ENCODE results near the gene ZCWPW1.

Gene ZCWPW1

GRCh38 chr7:100428199-100428966 is at the start of gene ZCWPW1:
Gene ZCWPW1, minus strand, starts transcription at chr7:100428703. Its CDS starts 8,054 bp downstream, at chr7:100420649.
- H3K4me1 Mint-ChIP-seq: peaks cover 51% of the 10 kb centered on the region
- peak within 1 kb of the TSS; percentile 95 for H3K4me3 Mint-ChIP-seq
- DNase-seq (ENCODE audit: low spot score in 2 of 2) (peak; percentile 97 to 99), ATAC-seq (peak; percentile 68)
- peaks cover 57% of the 10 kb centered on the region for H3K36me3 Mint-ChIP-seq
- peak within 1 kb of the TSS; percentile 100 for H3K27ac Mint-ChIP-seq
- H3K9me3 Mint-ChIP-seq: no peaks in the 10 kb centered on the region

GRCh38 chr7:100477871-100478267 is 49.4 kb upstream of the ZCWPW1 start:
- Mint-ChIP-seq H3K36me3 (peaks cover 62% of the 10 kb centered on the region), H3K4me3 (peak overlapping the region; percentile 99), H3K9me3 (no peaks in the 10 kb centered on the region), H3K27ac (peak overlapping the region; percentile 89), H3K4me1 (peaks cover 45% of the 10 kb centered on the region)
- no peak for ATAC-seq
- no peak for DNase-seq (ENCODE audit: low spot score in 2 of 2)

GRCh38 chr7:100476903-100477870 is 48.7 kb upstream of the ZCWPW1 start:
- ATAC-seq: peak; percentile 24
- DNase-seq (ENCODE audit: low spot score in 2 of 2): peak; percentile 41 to 75

GRCh38 chr7:100476101-100476780 is 47.7 kb upstream of the ZCWPW1 start:
- Mint-ChIP-seq H3K36me3 (peaks cover 79% of the 10 kb centered on the region), H3K4me1 (peaks cover 48% of the 10 kb centered on the region), H3K4me3 (peak overlapping the region; percentile 99), H3K27ac (peak overlapping the region; percentile 89), H3K9me3 (no peaks in the 10 kb centered on the region)
- DNase-seq (ENCODE audit: low spot score in 2 of 2): no peak
- ATAC-seq: no peak

More at GRCh38 chr7:100476903-100477870, 48.7 kb upstream of the ZCWPW1 start:
- Mint-ChIP-seq H3K4me3 (peak overlapping the region; percentile 99), H3K9me3 (no peaks in the 10 kb centered on the region), H3K36me3 (peaks cover 69% of the 10 kb centered on the region), H3K27ac (peak overlapping the region; percentile 89), H3K4me1 (peaks cover 42% of the 10 kb centered on the region)

GRCh38 chr7:100475549-100475948 is 47.0 kb upstream of the ZCWPW1 start:
- no peaks in the 10 kb centered on the region for H3K9me3 Mint-ChIP-seq
- H3K4me1 Mint-ChIP-seq: peaks cover 51% of the 10 kb centered on the region
- H3K4me3 Mint-ChIP-seq: peak overlapping the region; percentile 99
- H3K27ac Mint-ChIP-seq: peak overlapping the region; percentile 89
- peaks cover 85% of the 10 kb centered on the region for H3K36me3 Mint-ChIP-seq
- ATAC-seq: no peak
- DNase-seq (ENCODE audit: low spot score in 2 of 2): no peak

GRCh38 chr7:100472854-100473499 is 44.5 kb upstream of the ZCWPW1 start:
- DNase-seq (ENCODE audit: low spot score in 2 of 2): no peak
- no peaks in the 10 kb centered on the region for H3K9me3 Mint-ChIP-seq
- peak overlapping the region; percentile 89 for H3K27ac Mint-ChIP-seq
- H3K4me3 Mint-ChIP-seq: peak overlapping the region; percentile 99
- ATAC-seq: no peak
- H3K36me3 Mint-ChIP-seq: peaks cover 99% of the 10 kb centered on the region
- H3K4me1 Mint-ChIP-seq: peaks cover 48% of the 10 kb centered on the region

GRCh38 chr7:100472121-100472851 is 43.8 kb upstream of the ZCWPW1 start:
- no peak overlapping the region for H3K4me3 Mint-ChIP-seq
- no peak for ATAC-seq
- no peaks in the 10 kb centered on the region for H3K9me3 Mint-ChIP-seq
- DNase-seq (ENCODE audit: low spot score in 2 of 2): no peak
- H3K27ac Mint-ChIP-seq: peak overlapping the region; percentile 89
- peaks cover 100% of the 10 kb centered on the region for H3K36me3 Mint-ChIP-seq
- peaks cover 50% of the 10 kb centered on the region for H3K4me1 Mint-ChIP-seq

- ATAC-seq (no peak), DNase-seq (ENCODE audit: low spot score in 2 of 2) (no peak)
- Mint-ChIP-seq H3K27ac (peak overlapping the region; percentile 65), H3K9me3 (no peaks in the 10 kb centered on the region), H3K36me3 (peaks cover 100% of the 10 kb centered on the region), H3K4me3 (no peak overlapping the region), H3K4me1 (peaks cover 48% of the 10 kb centered on the region)
Observed at GRCh38 chr7:100471021-100471420, 42.5 kb upstream of the ZCWPW1 start.

- H3K36me3 Mint-ChIP-seq: peaks cover 100% of the 10 kb centered on the region
- H3K4me3 Mint-ChIP-seq: no peak overlapping the region
- H3K9me3 Mint-ChIP-seq: no peaks in the 10 kb centered on the region
- ATAC-seq: peak; percentile 81
- peaks cover 38% of the 10 kb centered on the region for H3K4me1 Mint-ChIP-seq
- DNase-seq (ENCODE audit: low spot score in 2 of 2): peak; percentile 84 to 91
- H3K27ac Mint-ChIP-seq: peak overlapping the region; percentile 65
Observed at GRCh38 chr7:100469227-100470044, 40.9 kb upstream of the ZCWPW1 start.

- H3K9me3 Mint-ChIP-seq: no peaks in the 10 kb centered on the region
Observed at GRCh38 chr7:100467638-100468373, 39.3 kb upstream of the ZCWPW1 start.

GRCh38 chr7:100466653-100467605 is 38.4 kb upstream of the ZCWPW1 start:
- Mint-ChIP-seq H3K4me3 (no peak overlapping the region), H3K27ac (no peak overlapping the region), H3K4me1 (peaks cover 20% of the 10 kb centered on the region), H3K36me3 (peaks cover 100% of the 10 kb centered on the region), H3K9me3 (no peaks in the 10 kb centered on the region)
- no peak for ATAC-seq
- DNase-seq (ENCODE audit: low spot score in 2 of 2): no peak

More at GRCh38 chr7:100467638-100468373, 39.3 kb upstream of the ZCWPW1 start:
- DNase-seq (ENCODE audit: low spot score in 2 of 2): no peak
- H3K27ac Mint-ChIP-seq: no peak overlapping the region
- H3K36me3 Mint-ChIP-seq: peaks cover 100% of the 10 kb centered on the region
- H3K4me1 Mint-ChIP-seq: peaks cover 23% of the 10 kb centered on the region
- H3K4me3 Mint-ChIP-seq: no peak overlapping the region
- ATAC-seq: no peak

GRCh38 chr7:100465702-100466311 is 37.3 kb upstream of the ZCWPW1 start:
- no peak overlapping the region for H3K27ac Mint-ChIP-seq
- H3K4me1 Mint-ChIP-seq: peaks cover 16% of the 10 kb centered on the region
- peaks cover 100% of the 10 kb centered on the region for H3K36me3 Mint-ChIP-seq
- DNase-seq (ENCODE audit: low spot score in 2 of 2) (no peak), ATAC-seq (no peak)
- H3K4me3 Mint-ChIP-seq: no peak overlapping the region
- no peaks in the 10 kb centered on the region for H3K9me3 Mint-ChIP-seq

All from stimulated activated effector memory CD8-positive, alpha-beta T cell treated with anti-CD3 and anti-CD28 coated beads, Interleukin-12 subunit alpha, Interleukin-12 subunit beta, amount 100 ng/mL, for 72 hours (primary cell).